Measurements from ENCODE around the gene ADAM12.

DNA sequence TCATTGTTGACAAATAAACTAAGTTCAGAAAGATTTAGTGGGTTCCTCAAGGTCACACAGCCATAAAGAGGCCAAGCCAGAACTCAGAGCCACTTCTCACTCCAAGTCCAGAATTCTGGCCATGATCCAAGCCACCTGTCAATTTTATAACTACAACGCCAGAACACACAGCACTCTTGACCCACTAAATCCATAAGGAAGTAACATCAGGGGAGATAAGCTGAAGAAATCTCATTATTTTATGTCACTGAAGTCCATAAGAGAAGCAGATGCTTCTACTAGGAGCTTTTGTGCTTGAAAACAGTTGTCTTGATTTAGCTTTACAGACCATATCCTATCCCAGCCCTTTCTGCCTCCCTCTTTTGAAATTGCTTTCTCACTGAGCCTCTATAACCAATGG lies 15.9 kb downstream of the ADAM12 start:
- TF ChIP-seq POLR2A (IDR thresholded peaks at IDR 0.05; ENCODE audit: borderline replicate concordance, extremely low read depth, insufficient read depth, insufficient read length): no peak
- TF ChIP-seq CTCF (IDR thresholded peaks at IDR 0.05 in 2 of 3, conservative IDR thresholded peaks at IDR 0.05 in 1 of 3; ENCODE audit: borderline replicate concordance in 1 of 3, insufficient read depth in 1 of 3, low read depth in 2 of 3, low read length in 2 of 3): no peak
- no peak for TF ChIP-seq EZH2phosphoT487 (IDR thresholded peaks at IDR 0.05; ENCODE audit: borderline replicate concordance)
- no peak for TF ChIP-seq EGR1 (IDR thresholded peaks at IDR 0.05; ENCODE audit: low read depth)
- no peak for TF ChIP-seq JUND (IDR thresholded peaks at IDR 0.05)
- TF ChIP-seq CEBPB (IDR thresholded peaks at IDR 0.05; ENCODE audit: low read depth): no peak
- TF ChIP-seq TCF7L2 (IDR thresholded peaks at IDR 0.05; ENCODE audit: borderline replicate concordance, extremely low read depth, insufficient read depth, insufficient read length): no peak
- no peak for TF ChIP-seq MAX (IDR thresholded peaks at IDR 0.05)
